GM19467 (cell line): ENCODE data around the gene ZNF526.

Source experiments
- ATAC-seq: cut with Tn5 transposase; IDR thresholded peaks from one replicate; pipeline ENCODE4 v1.9.1; 2021; ENCODE audit warnings: mild to moderate bottlenecking, moderate library complexity; ENCODE audit not compliant: unreplicated experiment

Gene ZNF526

GRCh38 chr19:42219812-42220750 is at the start of gene ZNF526:
Gene ZNF526, plus strand, starts transcription at chr19:42220312. Its CDS starts 4,092 bp downstream, at chr19:42224404.
- peak; percentile 75 for ATAC-seq

- ATAC-seq, result no peak
These were observed 49.4 kb upstream of the ZNF526 start for GRCh38 chr19:42170715-42171114.

GRCh38 chr19:42172261-42172660 is 47.9 kb upstream of the ZNF526 start:
- no peak for ATAC-seq

- no peak for ATAC-seq
These were observed 46.4 kb upstream of the ZNF526 start for GRCh38 chr19:42173695-42174094.

GRCh38 chr19:42174188-42174587 is 45.9 kb upstream of the ZNF526 start:
- no peak for ATAC-seq

- ATAC-seq, result no peak
These were observed 45.0 kb upstream of the ZNF526 start for GRCh38 chr19:42174958-42175734.

GRCh38 chr19:42175952-42176648 is 44.0 kb upstream of the ZNF526 start:
- no peak for ATAC-seq

GRCh38 chr19:42176649-42176989 is 43.5 kb upstream of the ZNF526 start:
- ATAC-seq, result no peak

- ATAC-seq, result no peak
These were observed 43.0 kb upstream of the ZNF526 start for GRCh38 chr19:42176990-42177685.

- ATAC-seq, result no peak
These were observed 42.5 kb upstream of the ZNF526 start for GRCh38 chr19:42177686-42178019.

GRCh38 chr19:42178791-42179674 is 41.1 kb upstream of the ZNF526 start:
- no peak for ATAC-seq

- ATAC-seq, result no peak
These were observed 35.7 kb upstream of the ZNF526 start for GRCh38 chr19:42184401-42184861.

- no peak for ATAC-seq
These were observed 34.8 kb upstream of the ZNF526 start for GRCh38 chr19:42185277-42185676.

GRCh38 chr19:42188665-42189064 is 31.4 kb upstream of the ZNF526 start:
- ATAC-seq, result no peak

- no peak for ATAC-seq
These were observed 31.0 kb upstream of the ZNF526 start for GRCh38 chr19:42189133-42189532.

GRCh38 chr19:42191330-42191729 is 28.8 kb upstream of the ZNF526 start:
- ATAC-seq, result no peak

GRCh38 chr19:42191855-42192254 is 28.3 kb upstream of the ZNF526 start:
- no peak for ATAC-seq

- no peak for ATAC-seq
These were observed 26.8 kb upstream of the ZNF526 start for GRCh38 chr19:42193294-42193693.

- no peak for ATAC-seq
These were observed 26.4 kb upstream of the ZNF526 start for GRCh38 chr19:42193706-42194105.
